ENCODE measurements around the gene CST9L. TPM values are rescaled to one million over a fixed set of nuclear protein-coding genes. Genes with fewer than 3 reads are reported as not detected.

The CST9L gene
- total RNA-seq, 3 donors from 2014 or later: not detected

- no peak for ATAC-seq
- no peaks in the 10 kb centered on the region for H3K9me3 Mint-ChIP-seq
- no peak for DNase-seq
- no peak overlapping the region for H3K4me3 Mint-ChIP-seq
- H3K4me1 Mint-ChIP-seq (ENCODE audit: low read depth): no peaks in the 10 kb centered on the region
- peaks cover 2% of the 10 kb centered on the region for H3K27me3 Mint-ChIP-seq (ENCODE audit: low read depth)
- no peaks in the 10 kb centered on the region for H3K36me3 Mint-ChIP-seq (ENCODE audit: insufficient read depth)
Measured at GRCh38 chr20:23520185-23520584, 48.1 kb downstream of the CST9L start.

- H3K9me3 Mint-ChIP-seq: no peaks in the 10 kb centered on the region
- peaks cover 3% of the 10 kb centered on the region for H3K27me3 Mint-ChIP-seq (ENCODE audit: low read depth)
- no peak for DNase-seq
- H3K4me1 Mint-ChIP-seq (ENCODE audit: low read depth): no peaks in the 10 kb centered on the region
- no peak overlapping the region for H3K4me3 Mint-ChIP-seq
- ATAC-seq: no peak
- H3K36me3 Mint-ChIP-seq (ENCODE audit: insufficient read depth): no peaks in the 10 kb centered on the region
Measured at GRCh38 chr20:23519556-23519955, 48.7 kb downstream of the CST9L start.

GRCh38 chr20:23517719-23518118 lies 50.6 kb downstream of the CST9L start:
- no peaks in the 10 kb centered on the region for H3K9me3 Mint-ChIP-seq
- ATAC-seq (no peak), DNase-seq (no peak)
- H3K4me1 Mint-ChIP-seq (ENCODE audit: low read depth): no peaks in the 10 kb centered on the region
- H3K36me3 Mint-ChIP-seq (ENCODE audit: insufficient read depth): no peaks in the 10 kb centered on the region
- H3K27me3 Mint-ChIP-seq (ENCODE audit: low read depth): peaks cover 3% of the 10 kb centered on the region
- no peak overlapping the region for H3K4me3 Mint-ChIP-seq

- Mint-ChIP-seq H3K4me3 (no peak overlapping the region), H3K9me3 (no peaks in the 10 kb centered on the region), H3K27me3 (ENCODE audit: low read depth) (peaks cover 3% of the 10 kb centered on the region), H3K4me1 (ENCODE audit: low read depth) (no peaks in the 10 kb centered on the region), H3K36me3 (ENCODE audit: insufficient read depth) (no peaks in the 10 kb centered on the region)
- no peak for ATAC-seq
- no peak for DNase-seq
Measured at GRCh38 chr20:23515250-23515939, 52.9 kb downstream of the CST9L start.

GRCh38 chr20:23514848-23515247 lies 53.4 kb downstream of the CST9L start:
- H3K9me3 Mint-ChIP-seq: no peaks in the 10 kb centered on the region
- H3K27me3 Mint-ChIP-seq (ENCODE audit: low read depth): peaks cover 3% of the 10 kb centered on the region
- H3K4me1 Mint-ChIP-seq (ENCODE audit: low read depth): no peaks in the 10 kb centered on the region
- no peak for DNase-seq
- no peak overlapping the region for H3K4me3 Mint-ChIP-seq
- ATAC-seq: no peak
- H3K36me3 Mint-ChIP-seq (ENCODE audit: insufficient read depth): no peaks in the 10 kb centered on the region

Other genes with a start within 250 kb of the CST9L start
- 10 to 100 TPM; 66.8 to 79.7 (median 75.9) TPM for gene NXT1, start 217.7 kb downstream of the CST9L start, total RNA-seq
- 10 to 100 TPM in 2 of 3 donors, 1 to 10 TPM in 1; 8.5 to 10.3 (median 10.2) TPM for gene GZF1, start 206.3 kb downstream of the CST9L start, total RNA-seq
- 1 to 10 TPM; 2.5 to 5.2 (median 3.5) TPM for gene NAPB, start 147.0 kb downstream of the CST9L start, total RNA-seq
- gene CSTL1, start 128.8 kb downstream of the CST9L start, total RNA-seq: not detected
- not detected for gene CST11, start 115.6 kb downstream of the CST9L start, total RNA-seq
- gene CST8, start 77.4 kb downstream of the CST9L start, total RNA-seq: not detected
- gene CST9, start 37.4 kb upstream of the CST9L start, total RNA-seq: not detected
- 1 to 10 TPM; 1.8 to 2.6 (median 2.0) TPM for gene CST3, start 69.5 kb upstream of the CST9L start, total RNA-seq
- gene CST4, start 120.6 kb upstream of the CST9L start, total RNA-seq: not detected
- not detected for gene CST1, start 182.5 kb upstream of the CST9L start, total RNA-seq